Stimulated activated CD4-positive, alpha-beta T cell treated with anti-CD3 and anti-CD28 coated beads, Interleukin-2, amount 100 ng/mL, for 24 hours (primary cell): ENCODE measurements around the gene C16orf92.

ENCODE experiments used
- DNase-seq, 2 donors: peaks; one replicate each; pipeline ENCODE4 v3.0.0-alpha.2; 2020

The C16orf92 gene, protein sequence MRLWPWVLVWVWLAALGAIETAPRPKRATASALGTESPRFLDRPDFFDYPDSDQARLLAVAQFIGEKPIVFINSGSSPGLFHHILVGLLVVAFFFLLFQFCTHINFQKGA

GRCh38 chr16:30022887-30023286 lies at the start of gene C16orf92:
TSS of gene C16orf92 (plus strand) at chr16:30023198. CDS start at chr16:30023341, 143 bp downstream.
- DNase-seq, result no peak

DNA sequence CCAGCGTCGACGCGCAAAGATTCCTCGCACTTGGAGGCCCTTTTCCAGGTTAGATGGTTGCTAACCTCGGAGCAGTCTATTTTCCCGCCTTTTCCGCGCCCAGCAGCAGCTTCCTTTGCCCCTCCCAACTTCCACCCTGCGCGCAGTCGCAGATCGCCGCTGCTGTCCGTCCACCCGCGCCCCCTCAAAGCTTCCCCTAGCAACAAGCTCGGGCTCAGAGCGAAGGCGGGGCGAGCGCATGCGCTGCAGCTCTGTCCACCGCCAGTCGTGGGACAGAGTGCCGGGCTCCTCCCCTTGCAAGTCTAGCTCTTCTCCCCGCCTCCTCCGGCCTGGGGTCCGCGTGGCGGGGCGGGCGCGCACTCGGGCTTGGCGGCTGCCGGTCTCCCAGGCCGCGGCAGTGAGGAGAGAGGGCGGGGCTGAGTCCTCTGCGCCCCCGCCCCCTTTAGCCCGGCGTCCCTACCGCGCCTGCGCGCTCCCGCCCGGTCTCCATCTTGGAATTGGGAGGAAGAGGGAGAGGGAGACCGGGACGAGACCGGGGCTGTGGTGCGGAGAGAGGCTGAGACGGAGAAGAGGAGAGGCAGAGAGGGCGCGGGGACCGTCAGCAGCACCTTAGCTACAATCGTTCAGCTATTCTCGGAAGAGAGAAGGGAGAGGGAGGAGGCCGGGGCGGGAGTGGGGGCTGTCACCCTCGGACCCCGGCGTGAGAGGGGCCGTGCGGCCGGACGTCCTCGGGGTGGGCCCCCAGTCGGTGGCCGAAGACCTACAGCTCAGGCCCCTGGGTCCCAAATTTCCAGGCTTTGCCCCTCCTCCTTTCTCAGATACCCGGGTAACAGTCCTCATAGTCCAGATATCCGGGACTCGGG lies 49.4 kb upstream of the C16orf92 start, which contains the start of gene TAOK2:
Gene TAOK2, plus strand, starts transcription at position 485 of the 863 bp plus-strand sequence. CDS start 3,905 bp downstream, outside the sequence.
- DNase-seq, result peak; percentile 95 to 98

GRCh38 chr16:29974291-29975133 lies 48.5 kb upstream of the C16orf92 start:
- peak in 1 of 2 donors; percentile 20 for DNase-seq

DNA sequence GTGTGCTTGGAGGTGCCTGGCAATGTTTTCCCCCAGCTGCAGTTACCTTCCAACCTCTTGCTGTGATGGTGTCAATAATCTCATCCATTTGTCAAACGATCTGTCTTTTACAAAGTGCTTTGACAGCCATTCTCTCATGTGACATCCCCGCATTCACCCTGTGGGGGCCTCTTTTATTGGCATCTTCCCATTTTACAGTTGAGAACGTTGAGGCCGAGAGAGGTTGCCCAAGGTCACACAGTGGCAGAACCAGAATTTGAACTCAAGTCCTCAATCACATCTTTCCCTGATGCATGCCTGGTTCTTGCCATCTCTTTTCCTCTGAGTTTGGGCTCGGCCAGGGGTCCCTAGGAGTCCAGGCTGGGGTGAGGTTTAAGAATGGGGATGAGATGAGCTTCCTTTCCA lies 47.9 kb upstream of the C16orf92 start:
- DNase-seq, result no peak

GRCh38 chr16:29975811-29976511 lies 47.0 kb upstream of the C16orf92 start:
- DNase-seq, result no peak

- no peak for DNase-seq
These were observed 45.8 kb upstream of the C16orf92 start for GRCh38 chr16:29977063-29977825.

- no peak for DNase-seq
These were observed 44.9 kb upstream of the C16orf92 start for GRCh38 chr16:29978081-29978480.

GRCh38 chr16:29978564-29979270 lies 44.3 kb upstream of the C16orf92 start:
- no peak for DNase-seq

DNA sequence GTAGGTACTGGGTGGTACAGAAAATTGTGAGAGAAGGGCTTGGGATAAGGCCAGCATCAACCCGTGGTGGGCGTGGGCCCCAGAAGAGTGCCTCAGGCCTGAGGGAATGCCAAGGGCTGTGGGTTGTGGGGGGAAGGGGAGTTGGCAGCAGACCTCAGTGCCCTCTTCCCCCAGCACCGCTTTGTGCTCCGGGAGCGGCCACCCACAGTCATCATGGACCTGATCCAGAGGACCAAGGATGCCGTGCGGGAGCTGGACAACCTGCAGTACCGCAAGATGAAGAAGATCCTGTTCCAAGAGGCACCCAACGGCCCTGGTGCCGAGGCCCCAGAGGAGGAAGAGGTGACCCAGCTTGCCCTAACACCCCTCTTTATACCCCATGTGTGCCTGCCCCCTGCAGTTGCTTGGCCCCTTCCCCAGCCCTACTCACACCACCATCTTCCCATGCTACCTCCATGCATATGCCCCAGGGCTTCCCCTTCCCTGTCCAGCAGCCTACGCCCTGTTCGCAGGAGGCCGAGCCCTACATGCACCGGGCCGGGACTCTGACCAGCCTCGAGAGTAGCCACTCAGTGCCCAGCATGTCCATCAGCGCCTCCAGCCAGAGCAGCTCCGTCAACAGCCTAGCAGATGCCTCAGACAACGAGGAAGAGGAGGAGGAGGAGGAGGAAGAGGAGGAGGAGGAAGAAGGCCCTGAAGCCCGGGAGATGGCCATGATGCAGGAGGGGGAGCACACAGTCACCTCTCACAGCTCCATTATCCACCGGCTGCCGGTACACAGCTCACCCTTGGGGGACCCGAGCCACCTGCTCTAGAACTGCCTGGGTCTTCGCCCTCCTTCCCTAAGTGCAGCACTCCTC lies 40.2 kb upstream of the C16orf92 start:
- no peak for DNase-seq

DNA sequence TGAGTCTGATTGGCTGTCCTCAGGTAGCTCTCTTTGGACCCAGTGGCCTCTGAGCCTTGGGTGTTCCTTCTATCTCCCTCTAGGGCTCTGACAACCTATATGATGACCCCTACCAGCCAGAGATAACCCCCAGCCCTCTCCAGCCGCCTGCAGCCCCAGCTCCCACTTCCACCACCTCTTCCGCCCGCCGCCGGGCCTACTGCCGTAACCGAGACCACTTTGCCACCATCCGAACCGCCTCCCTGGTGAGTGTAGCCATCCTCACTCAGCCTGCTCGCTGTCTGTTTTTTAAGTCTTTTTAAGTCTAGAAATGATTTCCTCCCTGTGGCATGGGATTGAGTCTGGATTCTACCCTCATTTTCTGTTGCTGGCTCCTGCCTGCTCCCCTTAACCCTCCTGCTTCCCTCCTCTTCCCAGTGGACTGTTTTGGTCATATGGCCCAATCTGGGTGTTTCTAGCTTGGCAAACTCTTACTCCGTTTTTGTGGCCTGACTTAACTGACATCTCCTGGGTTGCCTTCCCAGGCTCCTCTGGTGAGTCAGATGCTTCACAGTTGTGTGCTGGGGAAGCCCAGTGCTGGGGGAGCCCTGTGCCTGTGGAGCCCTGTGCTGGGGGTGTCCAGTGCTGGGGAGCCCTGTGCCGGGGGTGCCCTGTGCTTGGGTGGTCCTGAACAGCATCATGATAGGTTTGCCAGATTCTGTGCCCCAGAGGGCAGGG lies 39.4 kb upstream of the C16orf92 start:
- no peak for DNase-seq

- DNase-seq, result no peak
These were observed 38.7 kb upstream of the C16orf92 start for GRCh38 chr16:29984137-29984763.

- no peak for DNase-seq
These were observed 38.2 kb upstream of the C16orf92 start for GRCh38 chr16:29984764-29985147.

DNA sequence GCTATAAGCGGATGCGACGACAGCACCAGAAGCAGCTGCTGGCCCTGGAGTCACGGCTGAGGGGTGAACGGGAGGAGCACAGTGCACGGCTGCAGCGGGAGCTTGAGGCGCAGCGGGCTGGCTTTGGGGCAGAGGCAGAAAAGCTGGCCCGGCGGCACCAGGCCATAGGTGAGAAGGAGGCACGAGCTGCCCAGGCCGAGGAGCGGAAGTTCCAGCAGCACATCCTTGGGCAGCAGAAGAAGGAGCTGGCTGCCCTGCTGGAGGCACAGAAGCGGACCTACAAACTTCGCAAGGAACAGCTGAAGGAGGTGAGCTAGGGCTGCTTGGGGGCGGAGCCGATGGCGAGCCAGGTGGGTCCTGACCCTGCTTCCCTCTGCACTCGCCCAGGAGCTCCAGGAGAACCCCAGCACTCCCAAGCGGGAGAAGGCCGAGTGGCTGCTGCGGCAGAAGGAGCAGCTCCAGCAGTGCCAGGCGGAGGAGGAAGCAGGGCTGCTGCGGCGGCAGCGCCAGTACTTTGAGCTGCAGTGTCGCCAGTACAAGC lies 37.7 kb upstream of the C16orf92 start:
- DNase-seq, result no peak

GRCh38 chr16:29986231-29986630 lies 36.8 kb upstream of the C16orf92 start:
- no peak for DNase-seq

- DNase-seq, result no peak
These were observed 36.1 kb upstream of the C16orf92 start for GRCh38 chr16:29986931-29987330.

DNA sequence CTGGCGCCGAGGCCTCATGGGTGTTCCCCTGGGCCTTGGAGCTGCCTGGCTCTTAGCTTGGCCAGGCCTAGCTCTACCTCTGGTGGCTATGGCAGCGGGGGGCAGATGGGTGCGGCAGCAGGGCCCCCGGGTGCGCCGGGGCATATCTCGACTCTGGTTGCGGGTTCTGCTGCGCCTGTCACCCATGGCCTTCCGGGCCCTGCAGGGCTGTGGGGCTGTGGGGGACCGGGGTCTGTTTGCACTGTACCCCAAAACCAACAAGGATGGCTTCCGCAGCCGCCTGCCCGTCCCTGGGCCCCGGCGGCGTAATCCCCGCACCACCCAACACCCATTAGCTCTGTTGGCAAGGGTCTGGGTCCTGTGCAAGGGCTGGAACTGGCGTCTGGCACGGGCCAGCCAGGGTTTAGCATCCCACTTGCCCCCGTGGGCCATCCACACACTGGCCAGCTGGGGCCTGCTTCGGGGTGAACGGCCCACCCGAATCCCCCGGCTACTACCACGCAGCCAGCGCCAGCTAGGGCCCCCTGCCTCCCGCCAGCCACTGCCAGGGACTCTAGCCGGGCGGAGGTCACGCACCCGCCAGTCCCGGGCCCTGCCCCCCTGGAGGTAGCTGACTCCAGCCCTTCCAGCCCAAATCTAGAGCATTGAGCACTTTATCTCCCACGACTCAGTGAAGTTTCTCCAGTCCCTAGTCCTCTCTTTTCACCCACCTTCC lies 35.5 kb upstream of the C16orf92 start:
- DNase-seq, result no peak

DNA sequence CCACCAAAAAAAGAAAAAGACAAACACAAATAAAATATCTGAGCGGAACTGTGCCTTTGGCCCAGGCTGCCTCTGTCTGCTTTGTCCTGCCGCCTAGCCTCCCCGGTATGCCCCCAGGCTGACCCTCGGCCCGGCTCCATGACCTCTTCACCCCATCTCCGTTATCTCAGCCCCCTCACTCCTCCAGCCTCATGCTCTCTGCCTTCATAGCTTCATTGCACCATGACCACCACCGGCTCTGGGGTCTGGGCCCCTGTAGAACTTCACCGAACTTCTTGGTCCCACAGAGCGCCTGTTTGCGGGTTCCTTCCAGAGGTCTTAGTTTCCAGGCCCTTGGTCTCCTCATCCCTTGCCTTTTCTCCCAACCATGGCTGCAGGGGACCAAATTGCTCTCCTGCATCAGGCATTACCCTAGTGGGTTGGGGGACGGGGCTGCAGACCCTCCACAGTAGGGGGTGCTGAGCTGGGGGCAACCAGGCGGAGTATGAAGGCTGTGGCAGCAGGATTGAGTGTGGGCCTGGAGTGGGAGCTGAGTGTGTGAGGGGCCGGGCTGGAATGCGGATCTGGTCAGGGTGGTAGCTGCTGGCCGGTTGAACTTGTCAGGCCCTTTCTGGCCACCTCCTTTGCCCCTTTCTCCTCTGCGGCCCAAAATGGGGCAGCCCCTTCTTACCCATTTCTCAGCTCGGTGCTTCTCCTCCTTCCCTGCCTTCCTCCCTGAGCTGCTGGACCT lies 34.5 kb upstream of the C16orf92 start:
- no peak for DNase-seq
